Uterus (tissue), 2 donors: ENCODE results near the gene CPN1.

Experiments
- CTCF ChIP-seq, 4 experiments: fragments of 200-600 bp in 2 of 4; fragments of 450-650 bp in 2 of 4; sonication (generic) in 2 of 4; IDR thresholded peaks; one replicate each; pipeline ENCODE4 v1.5.1; 2016 to 2019; ENCODE audit warnings: antibody characterized with exemption in 4 of 4, mild to moderate bottlenecking in 2 of 4, moderate library complexity in 1 of 4
- POLR2A ChIP-seq, 2 donors: fragments of 450-650 bp; IDR thresholded peaks; one replicate each; pipeline ENCODE4 v1.6.1; 2016; ENCODE audit warnings: antibody characterized with exemption in 2 of 2, mild to moderate bottlenecking in 1 of 2, moderate library complexity in 1 of 2

GRCh38 chr10:100103581-100103980 lies 21.9 kb upstream of the CPN1 start:
- TF ChIP-seq POLR2A (IDR thresholded peaks at IDR 0.05) (no peak), CTCF (IDR thresholded peaks at IDR 0.05) (no peak)
